ENCODE measurements around the gene RAP1A.

Gene RAP1A

GRCh38 chr1:111602302-111602701 lies 17.3 kb upstream of the RAP1A start:
- H2BK15ac ChIP-seq (ENCODE audit: low read depth, poor library complexity, severe bottlenecking), result no peak overlapping the region
- H2BK5ac ChIP-seq (ENCODE audit: low read depth, low read length, poor library complexity, severe bottlenecking), result no peak overlapping the region
- H3K36me3 ChIP-seq (ENCODE audit: control insufficient read depth in 1 of 2, insufficient read depth in 2 of 2, low read depth in 1 of 2, low read length in 2 of 2), result no peaks in the 10 kb centered on the region
- H3K4me1 ChIP-seq (ENCODE audit: control insufficient read depth, insufficient read depth, low read depth, low read length), result peaks cover 4% of the 10 kb centered on the region
- H3K9ac ChIP-seq (ENCODE audit: low read length), result no peak overlapping the region
- H3K18ac ChIP-seq (ENCODE audit: low read depth in 1 of 2, low read length in 2 of 2), result no peak overlapping the region
- H3K4ac ChIP-seq (ENCODE audit: low read depth in 1 of 2, low read length in 2 of 2), result no peak overlapping the region
- no peaks in the 10 kb centered on the region for H3K79me1 ChIP-seq (replicated peaks; ENCODE audit: low read length, poor library complexity, severe bottlenecking)
- no peak overlapping the region for H2AFZ ChIP-seq (ENCODE audit: low read depth, low read length)
- no peak overlapping the region for H4K91ac ChIP-seq (ENCODE audit: low read length)
- peaks cover 0 to 4% of the 10 kb centered on the region in 2 experiments for H3K27me3 ChIP-seq (ENCODE audit: control insufficient read depth in 1 of 2, insufficient read depth in 1 of 2, low read length in 2 of 2)
- no peak overlapping the region for H4K8ac ChIP-seq (ENCODE audit: low read length)
- H3K4me2 ChIP-seq (ENCODE audit: low read length, poor library complexity, severe bottlenecking), result no peak overlapping the region
- H2BK120ac ChIP-seq (ENCODE audit: low read depth, low read length), result no peak overlapping the region
- no peak overlapping the region for H2AK5ac ChIP-seq (ENCODE audit: low read length, severe bottlenecking)
- no peak overlapping the region for H3K4me3 ChIP-seq (ENCODE audit: insufficient read depth in 1 of 2, low read depth in 1 of 2, low read length in 2 of 2)
- DNase-seq, result no peak
- no peak overlapping the region for H3K23ac ChIP-seq (ENCODE audit: low read length in 2 of 2)
- H3K27ac ChIP-seq (ENCODE audit: low read length, poor library complexity, severe bottlenecking), result no peak overlapping the region
- no peaks in the 10 kb centered on the region for H3K9me3 ChIP-seq (ENCODE audit: control insufficient read depth, low read length)
- H2BK12ac ChIP-seq (ENCODE audit: low read length in 2 of 2), result no peak overlapping the region
- no peak overlapping the region for H3K14ac ChIP-seq (ENCODE audit: low read length in 2 of 2)

- H3K4ac ChIP-seq (ENCODE audit: low read depth in 1 of 2, low read length in 2 of 2), result no peak overlapping the region
- H3K9ac ChIP-seq (ENCODE audit: low read length), result no peak overlapping the region
- no peak overlapping the region for H2BK12ac ChIP-seq (ENCODE audit: low read length in 2 of 2)
- no peak overlapping the region for H4K8ac ChIP-seq (ENCODE audit: low read length)
- WGBS, result 84% methylated on average over 4 of the region's 4 CpGs
- no peak overlapping the region for H2BK120ac ChIP-seq (ENCODE audit: low read depth, low read length)
- H3K9me3 ChIP-seq (ENCODE audit: control insufficient read depth, low read length), result no peaks in the 10 kb centered on the region
- H3K36me3 ChIP-seq (ENCODE audit: control insufficient read depth in 1 of 2, insufficient read depth in 2 of 2, low read depth in 1 of 2, low read length in 2 of 2), result no peaks in the 10 kb centered on the region
- H3K4me2 ChIP-seq (ENCODE audit: low read length, poor library complexity, severe bottlenecking), result no peak overlapping the region
- H3K4me3 ChIP-seq (ENCODE audit: insufficient read depth in 1 of 2, low read depth in 1 of 2, low read length in 2 of 2), result no peak overlapping the region
- H2AFZ ChIP-seq (ENCODE audit: low read depth, low read length), result no peak overlapping the region
- H2AK5ac ChIP-seq (ENCODE audit: low read length, severe bottlenecking), result no peak overlapping the region
- H2BK5ac ChIP-seq (ENCODE audit: low read depth, low read length, poor library complexity, severe bottlenecking), result no peak overlapping the region
- peaks cover 0 to 4% of the 10 kb centered on the region in 2 experiments for H3K27me3 ChIP-seq (ENCODE audit: control insufficient read depth in 1 of 2, insufficient read depth in 1 of 2, low read length in 2 of 2)
- no peak overlapping the region for H3K23ac ChIP-seq (ENCODE audit: low read length in 2 of 2)
- H3K14ac ChIP-seq (ENCODE audit: low read length in 2 of 2), result no peak overlapping the region
- H2BK15ac ChIP-seq (ENCODE audit: low read depth, poor library complexity, severe bottlenecking), result no peak overlapping the region
- no peak overlapping the region for H3K27ac ChIP-seq (ENCODE audit: low read length, poor library complexity, severe bottlenecking)
- no peak for DNase-seq
- H3K4me1 ChIP-seq (ENCODE audit: control insufficient read depth, insufficient read depth, low read depth, low read length), result peaks cover 4% of the 10 kb centered on the region
- no peak overlapping the region for H4K91ac ChIP-seq (ENCODE audit: low read length)
- H3K79me1 ChIP-seq (replicated peaks; ENCODE audit: low read length, poor library complexity, severe bottlenecking), result no peaks in the 10 kb centered on the region
- no peak overlapping the region for H3K18ac ChIP-seq (ENCODE audit: low read depth in 1 of 2, low read length in 2 of 2)
Observed at GRCh38 chr1:111602974-111603373, 16.6 kb upstream of the RAP1A start.

GRCh38 chr1:111603979-111604378 lies 15.6 kb upstream of the RAP1A start:
- DNase-seq, result no peak
- H2BK5ac ChIP-seq (ENCODE audit: low read depth, low read length, poor library complexity, severe bottlenecking), result no peak overlapping the region
- no peaks in the 10 kb centered on the region for H3K79me1 ChIP-seq (replicated peaks; ENCODE audit: low read length, poor library complexity, severe bottlenecking)
- H3K18ac ChIP-seq (ENCODE audit: low read depth in 1 of 2, low read length in 2 of 2), result no peak overlapping the region
- H4K91ac ChIP-seq (ENCODE audit: low read length), result no peak overlapping the region
- H3K14ac ChIP-seq (ENCODE audit: low read length in 2 of 2), result peak overlapping the region in 1 of 2 experiments; percentile 13
- no peak overlapping the region for H2BK15ac ChIP-seq (ENCODE audit: low read depth, poor library complexity, severe bottlenecking)
- no peak overlapping the region for H2AK5ac ChIP-seq (ENCODE audit: low read length, severe bottlenecking)
- H3K27ac ChIP-seq (ENCODE audit: low read length, poor library complexity, severe bottlenecking), result no peak overlapping the region
- no peak overlapping the region for H3K4me2 ChIP-seq (ENCODE audit: low read length, poor library complexity, severe bottlenecking)
- H3K9ac ChIP-seq (ENCODE audit: low read length), result no peak overlapping the region
- H2BK12ac ChIP-seq (ENCODE audit: low read length in 2 of 2), result no peak overlapping the region
- no peak overlapping the region for H2AFZ ChIP-seq (ENCODE audit: low read depth, low read length)
- no peak overlapping the region for H3K4me3 ChIP-seq (ENCODE audit: insufficient read depth in 1 of 2, low read depth in 1 of 2, low read length in 2 of 2)
- H4K8ac ChIP-seq (ENCODE audit: low read length), result no peak overlapping the region
- no peaks in the 10 kb centered on the region for H3K9me3 ChIP-seq (ENCODE audit: control insufficient read depth, low read length)
- 84% methylated on average over 4 of the region's 4 CpGs for WGBS
- H3K27me3 ChIP-seq (ENCODE audit: control insufficient read depth in 1 of 2, insufficient read depth in 1 of 2, low read length in 2 of 2), result peaks cover 0 to 4% of the 10 kb centered on the region in 2 experiments
- no peak overlapping the region for H2BK120ac ChIP-seq (ENCODE audit: low read depth, low read length)
- no peak overlapping the region for H3K4ac ChIP-seq (ENCODE audit: low read depth in 1 of 2, low read length in 2 of 2)
- H3K23ac ChIP-seq (ENCODE audit: low read length in 2 of 2), result no peak overlapping the region
- peaks cover 4% of the 10 kb centered on the region for H3K4me1 ChIP-seq (ENCODE audit: control insufficient read depth, insufficient read depth, low read depth, low read length)
- H3K36me3 ChIP-seq (ENCODE audit: control insufficient read depth in 1 of 2, insufficient read depth in 2 of 2, low read depth in 1 of 2, low read length in 2 of 2), result no peaks in the 10 kb centered on the region

- Histone ChIP-seq H3K4me3 (ENCODE audit: insufficient read depth in 1 of 2, low read depth in 1 of 2, low read length in 2 of 2) (no peak overlapping the region), H2BK12ac (ENCODE audit: low read length in 2 of 2) (no peak overlapping the region), H3K4me1 (ENCODE audit: control insufficient read depth, insufficient read depth, low read depth, low read length) (peaks cover 4% of the 10 kb centered on the region), H3K4ac (ENCODE audit: low read depth in 1 of 2, low read length in 2 of 2) (no peak overlapping the region), H4K91ac (ENCODE audit: low read length) (no peak overlapping the region), H2BK120ac (ENCODE audit: low read depth, low read length) (no peak overlapping the region), H3K79me1 (replicated peaks; ENCODE audit: low read length, poor library complexity, severe bottlenecking) (no peaks in the 10 kb centered on the region), H2AFZ (ENCODE audit: low read depth, low read length) (no peak overlapping the region), H3K23ac (ENCODE audit: low read length in 2 of 2) (no peak overlapping the region), H3K4me2 (ENCODE audit: low read length, poor library complexity, severe bottlenecking) (no peak overlapping the region), H3K27me3 (ENCODE audit: control insufficient read depth in 1 of 2, insufficient read depth in 1 of 2, low read length in 2 of 2) (peaks cover 0 to 4% of the 10 kb centered on the region in 2 experiments), H4K8ac (ENCODE audit: low read length) (no peak overlapping the region), H3K14ac (ENCODE audit: low read length in 2 of 2) (no peak overlapping the region), H2AK5ac (ENCODE audit: low read length, severe bottlenecking) (peak overlapping the region; percentile 55), H3K9ac (ENCODE audit: low read length) (peak overlapping the region; percentile 38), H3K36me3 (ENCODE audit: control insufficient read depth in 1 of 2, insufficient read depth in 2 of 2, low read depth in 1 of 2, low read length in 2 of 2) (no peaks in the 10 kb centered on the region), H2BK15ac (ENCODE audit: low read depth, poor library complexity, severe bottlenecking) (no peak overlapping the region), H3K18ac (ENCODE audit: low read depth in 1 of 2, low read length in 2 of 2) (no peak overlapping the region), H3K9me3 (ENCODE audit: control insufficient read depth, low read length) (no peaks in the 10 kb centered on the region), H2BK5ac (ENCODE audit: low read depth, low read length, poor library complexity, severe bottlenecking) (no peak overlapping the region), H3K27ac (ENCODE audit: low read length, poor library complexity, severe bottlenecking) (peak overlapping the region; percentile 58)
- DNase-seq, result peak; percentile 47
- no CpG with 5 or more reads among the region's 3 CpGs for WGBS
Observed at GRCh38 chr1:111604931-111605330, 14.7 kb upstream of the RAP1A start.

Measured in mesenchymal stem cell (in vitro differentiated cells and primary cell).